Right lobe of liver (tissue), 6 donors: ENCODE data around the gene TRABD. TPM values are rescaled to one million over a fixed set of nuclear protein-coding genes. Genes with fewer than 3 reads are reported as not detected.
A peak's percentile ranks its signal among the peaks of the same experiment; 100 is the strongest.

Source experiments
- ATAC-seq, 4 donors: fragments of 200-7000 bp; cut with Tn5 transposase; one replicate each; pipeline ENCODE4 v1.9.1; 2020; ENCODE audit warnings: mild to moderate bottlenecking in 4 of 4, moderate library complexity in 4 of 4
- DNase-seq, 3 donors: peaks; one replicate each; pipeline ENCODE4 v3.0.0-alpha.2; 2020
- H3K27ac ChIP-seq, 3 donors: fragments of 200-600 bp; one replicate each; pipeline ENCODE4 v1.8.0; 2022
- H3K27me3 ChIP-seq, 2 donors: fragments of 200-600 bp; one replicate each; pipeline ENCODE4 v1.8.0; 2022
- H3K36me3 ChIP-seq, 4 donors: fragments of 200-600 bp; sonication (generic) in 1 of 4; one replicate each; pipeline versions ENCODE4 v1.5.1 to v1.8.0; 2017 to 2022; ENCODE audit warnings: control low read depth in 1 of 4
- H3K4me1 ChIP-seq, 4 donors: fragments of 200-600 bp; sonication (generic) in 1 of 4; one replicate each; pipeline versions ENCODE4 v1.5.1 to v1.8.0; 2017 to 2022; ENCODE audit warnings: control low read depth in 1 of 4
- H3K4me3 ChIP-seq, 3 donors: fragments of 200-600 bp; one replicate each; pipeline ENCODE4 v1.8.0; 2022
- H3K9me3 ChIP-seq, 4 donors: fragments of 200-600 bp; sonication (generic) in 1 of 4; one replicate each; pipeline versions ENCODE4 v1.5.1 to v1.8.0; 2017 to 2022; ENCODE audit warnings: control low read depth in 1 of 4
- POLR2A ChIP-seq: fragments of 450-650 bp; IDR thresholded peaks from one replicate; pipeline ENCODE4 v1.6.1; 2017; ENCODE audit warnings: antibody characterized with exemption, mild to moderate bottlenecking
- WGBS: methylation state at CpG from one replicate; pipeline ENCODE4 v1.1.6; 2018; ENCODE audit warnings: low coverage, low lambda C conversion rate; ENCODE audit not compliant: insufficient coverage; ENCODE audit errors: missing lambda C conversion rate; 5-methylcytosine and 5-hydroxymethylcytosine counted together
- intact Hi-C, 2 donors: fragments of 100-400 bp; cut with DNase I; formaldehyde crosslinking; loops; one replicate each; pipeline versions ENCODE4 v1.11.2 to v1.14.1; 2022
- total RNA-seq, 6 experiments: library from RNA; depleted of rRNA in 2 of 6; stranded (reverse); fragments of >200 nt in 2 of 6; fragmentation: NEBNext Ultra II Directional in 3 of 6; extraction: Animal tissue kit (Norgen Biotek cat#: 25700) in 3 of 6; gene quantifications; one replicate each; pipeline versions ENCODE4 v1.1.0 to v1.2.4, GENCODE V29; 2016 to 2023
- TF ChIP-seq, protein P1 (sequence below), 4 donors: fragments of 200-600 bp in 3 of 4; fragments of 450-650 bp in 1 of 4; IDR thresholded peaks; one replicate each; pipeline versions ENCODE4 v1.5.1 to v1.8.0; 2016 to 2022; ENCODE audit warnings: antibody characterized with exemption in 4 of 4, mild to moderate bottlenecking in 2 of 4
- donor health status: DM: no; HTN: yes; CAD: no.
- donor health status: DM: no; HTN: no; CAD: no.
- donor health status: DM: no; HTN: no; CAD: no.
- donor health status: DM: no; HTN: yes; CAD: no.
- donor health status: DM: no; HTN: yes; CAD: no.

Gene TRABD
- total RNA-seq, 6 experiments from 2014 or later: 18.9 to 30.2 (median 22.8) TPM

DNA sequence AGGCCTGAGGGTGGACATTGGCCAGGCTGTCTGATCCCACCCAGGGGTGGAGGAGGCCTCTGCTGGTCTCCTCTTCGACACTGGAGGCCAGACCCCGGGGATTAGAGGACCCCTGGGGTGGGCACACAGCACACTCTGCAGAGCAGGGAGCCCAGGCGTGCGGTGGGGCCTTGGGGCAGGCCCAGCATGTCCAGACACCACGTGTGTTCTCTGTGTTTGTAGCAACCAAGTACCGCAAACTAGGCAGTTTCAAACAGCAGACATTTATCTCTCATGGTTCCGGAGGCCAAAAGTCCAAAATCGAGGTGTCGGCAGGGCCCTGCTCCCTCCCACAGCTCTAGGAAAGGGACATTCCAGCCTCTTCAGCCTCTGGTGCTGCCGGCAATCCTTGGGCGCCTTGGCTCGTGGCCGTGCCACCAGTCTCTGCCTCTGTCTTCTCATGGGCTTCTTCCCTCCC is 13.7 kb upstream of the TRABD start:
- Histone ChIP-seq H3K4me3 (no peak overlapping the region), H3K27me3 (no peaks in the 10 kb centered on the region), H3K4me1 (peaks cover 0 to 15% (median 0%) of the 10 kb centered on the region in 4 donors), H3K27ac (no peak overlapping the region), H3K9me3 (no peaks in the 10 kb centered on the region), H3K36me3 (no peaks in the 10 kb centered on the region)
- ATAC-seq (peak; percentile 47 to 67 (median 62)), DNase-seq (peak in 2 of 3 donors; percentile 21 to 55)
- 65% methylated on average over 6 of the region's 13 CpGs for WGBS
- TF ChIP-seq POLR2A: no peak
- TF ChIP-seq, protein P1, sequence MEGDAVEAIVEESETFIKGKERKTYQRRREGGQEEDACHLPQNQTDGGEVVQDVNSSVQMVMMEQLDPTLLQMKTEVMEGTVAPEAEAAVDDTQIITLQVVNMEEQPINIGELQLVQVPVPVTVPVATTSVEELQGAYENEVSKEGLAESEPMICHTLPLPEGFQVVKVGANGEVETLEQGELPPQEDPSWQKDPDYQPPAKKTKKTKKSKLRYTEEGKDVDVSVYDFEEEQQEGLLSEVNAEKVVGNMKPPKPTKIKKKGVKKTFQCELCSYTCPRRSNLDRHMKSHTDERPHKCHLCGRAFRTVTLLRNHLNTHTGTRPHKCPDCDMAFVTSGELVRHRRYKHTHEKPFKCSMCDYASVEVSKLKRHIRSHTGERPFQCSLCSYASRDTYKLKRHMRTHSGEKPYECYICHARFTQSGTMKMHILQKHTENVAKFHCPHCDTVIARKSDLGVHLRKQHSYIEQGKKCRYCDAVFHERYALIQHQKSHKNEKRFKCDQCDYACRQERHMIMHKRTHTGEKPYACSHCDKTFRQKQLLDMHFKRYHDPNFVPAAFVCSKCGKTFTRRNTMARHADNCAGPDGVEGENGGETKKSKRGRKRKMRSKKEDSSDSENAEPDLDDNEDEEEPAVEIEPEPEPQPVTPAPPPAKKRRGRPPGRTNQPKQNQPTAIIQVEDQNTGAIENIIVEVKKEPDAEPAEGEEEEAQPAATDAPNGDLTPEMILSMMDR (IDR thresholded peaks at IDR 0.05): no peak
- intact Hi-C loops: no loop called here

DNA sequence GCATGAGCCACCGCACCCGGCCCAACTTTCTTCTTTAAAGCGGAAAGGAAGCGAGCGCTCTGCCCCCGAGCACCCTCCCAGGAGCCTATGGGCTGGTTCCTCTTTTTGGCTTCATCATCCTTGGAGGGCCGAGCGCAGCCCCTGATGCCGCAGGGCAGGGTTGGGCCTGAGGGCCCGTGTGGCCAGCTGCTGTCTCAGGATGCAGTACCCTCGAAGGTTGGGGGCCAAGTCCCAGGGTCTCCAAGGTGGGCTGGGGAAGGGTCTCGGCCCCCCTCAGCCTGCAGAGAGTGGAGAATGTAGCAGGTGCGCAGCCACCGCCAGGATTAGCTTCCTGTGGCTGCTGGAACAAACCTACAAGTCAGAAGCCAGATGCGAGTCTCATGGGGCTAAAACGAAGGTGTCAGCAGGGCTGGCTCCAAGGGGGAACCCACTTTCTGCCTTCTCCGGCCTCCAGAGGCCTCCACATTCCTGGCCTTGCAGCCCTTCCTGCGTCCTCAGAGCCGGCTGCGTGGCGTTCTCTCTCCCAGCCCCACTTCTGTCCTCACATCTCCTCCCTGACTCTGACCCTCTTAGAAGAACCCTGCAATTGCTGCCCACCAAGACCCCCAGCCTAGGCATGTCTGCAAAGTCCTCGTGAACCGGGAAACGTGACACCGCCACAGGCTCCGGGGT is 12.3 kb upstream of the TRABD start:
- TF ChIP-seq POLR2A: no peak
- TF ChIP-seq, protein P1 (IDR thresholded peaks at IDR 0.05): no peak
- 66% methylated on average over 13 of the region's 26 CpGs for WGBS
- no peaks in the 10 kb centered on the region for H3K36me3 ChIP-seq
- DNase-seq: peak; percentile 27 to 57 (median 42)
- intact Hi-C loops: no loop called here
- no peak overlapping the region for H3K27ac ChIP-seq
- no peak overlapping the region for H3K4me3 ChIP-seq
- H3K27me3 ChIP-seq: no peaks in the 10 kb centered on the region
- no peaks in the 10 kb centered on the region for H3K9me3 ChIP-seq
- peaks cover 0 to 15% (median 0%) of the 10 kb centered on the region in 4 donors for H3K4me1 ChIP-seq
- peak in 1 of 4 donors; percentile 13 for ATAC-seq

DNA sequence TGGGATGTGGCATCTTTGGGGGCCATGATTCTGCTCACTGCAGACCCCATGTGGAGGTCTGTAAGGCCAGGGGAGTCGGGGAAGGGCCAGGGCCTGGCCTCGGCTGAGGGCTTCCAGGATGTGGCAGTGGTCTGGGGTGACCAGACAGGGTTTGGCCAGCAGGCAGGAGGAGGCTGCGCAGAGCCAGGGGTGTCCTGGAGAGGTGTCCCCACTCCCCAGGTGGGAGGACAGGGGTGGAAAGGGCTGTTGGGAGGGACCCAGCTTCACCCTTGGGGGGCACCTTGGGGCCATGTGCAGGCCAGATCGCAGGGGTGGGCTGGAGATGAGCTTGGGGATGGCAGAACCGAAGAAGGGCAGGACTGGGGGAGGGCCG is 11.7 kb upstream of the TRABD start:
- intact Hi-C loops: no loop called here
- H3K4me1 ChIP-seq: peaks cover 0 to 15% (median 0%) of the 10 kb centered on the region in 4 donors
- DNase-seq: peak in 2 of 3 donors; percentile 38 to 54
- TF ChIP-seq, protein P1 (IDR thresholded peaks at IDR 0.05): no peak
- TF ChIP-seq POLR2A: no peak
- 100% methylated on average over 1 of the region's 6 CpGs for WGBS
- no peak overlapping the region for H3K27ac ChIP-seq
- ATAC-seq: no peak
- H3K9me3 ChIP-seq: no peaks in the 10 kb centered on the region
- no peak overlapping the region for H3K4me3 ChIP-seq
- H3K27me3 ChIP-seq: no peaks in the 10 kb centered on the region
- no peaks in the 10 kb centered on the region for H3K36me3 ChIP-seq

DNA sequence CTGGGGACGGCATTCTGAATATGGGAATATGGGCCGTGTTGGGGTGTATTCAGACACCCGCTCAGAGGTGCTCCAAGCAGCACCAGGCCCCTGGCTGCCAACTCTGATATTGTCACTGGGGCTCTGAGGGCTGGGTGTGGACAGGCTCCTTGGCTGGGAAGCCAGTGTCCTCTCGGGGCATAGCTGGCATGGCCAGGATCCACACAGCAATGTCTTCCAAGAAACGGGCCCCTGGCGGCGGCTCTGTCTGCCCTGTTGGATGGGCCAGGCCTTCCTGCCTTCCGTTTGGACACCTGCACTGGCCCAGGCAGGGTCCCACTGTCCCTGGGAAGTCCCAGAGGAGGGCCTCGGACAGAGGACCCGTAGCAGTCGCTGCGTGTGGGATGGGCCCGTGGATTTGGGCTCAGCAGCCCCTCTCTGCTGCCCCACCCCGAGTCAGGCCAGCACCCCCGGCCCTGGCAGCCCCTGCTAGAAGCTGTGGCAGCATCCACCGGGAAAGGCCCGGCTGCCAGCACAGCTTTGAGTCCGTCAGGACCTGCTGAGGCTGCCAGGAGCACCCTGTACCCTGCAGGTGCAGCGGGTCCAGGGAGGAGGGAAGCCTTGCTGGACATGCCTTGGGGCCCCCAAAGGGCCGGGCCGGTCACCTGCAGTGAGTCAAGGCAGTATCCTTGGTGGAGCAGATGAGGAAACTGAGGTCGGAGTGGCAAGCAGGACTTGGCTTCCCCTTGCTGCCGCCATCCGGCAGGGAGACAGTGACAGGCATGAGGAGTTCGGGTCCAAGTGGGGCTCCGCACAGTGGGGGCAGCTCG is 11.1 kb upstream of the TRABD start:
- TF ChIP-seq, protein P1 (IDR thresholded peaks at IDR 0.05): no peak
- no peak for TF ChIP-seq POLR2A
- 55% methylated on average over 4 of the region's 27 CpGs for WGBS
- Histone ChIP-seq H3K9me3 (no peaks in the 10 kb centered on the region), H3K4me1 (peaks cover 0 to 15% (median 0%) of the 10 kb centered on the region in 4 donors), H3K4me3 (no peak overlapping the region), H3K27ac (no peak overlapping the region), H3K27me3 (no peaks in the 10 kb centered on the region), H3K36me3 (no peaks in the 10 kb centered on the region)
- intact Hi-C loops: no loop called here
- DNase-seq (peak in 2 of 3 donors; percentile 42 to 55), ATAC-seq (no peak)
